Choroid plexus epithelial cell (primary cell): ENCODE data around the gene TTYH2.

ENCODE experiments used
- DNase-seq: peaks from one replicate; pipeline ENCODE4 v3.0.0-alpha.2; 2010; ENCODE audit warnings: low read depth
- H3K4me3 ChIP-seq: 2 replicates; pipeline ENCODE4 v1.5.1; 2011; ENCODE audit warnings: low read depth, mild to moderate bottlenecking, control low read depth, low read length, moderate library complexity
- CTCF ChIP-seq: conservative IDR thresholded peaks from 2 replicates; pipeline ENCODE4 v1.5.1; 2011; ENCODE audit warnings: low read depth, mild to moderate bottlenecking, control low read depth, inconsistent platforms, low read length, moderate library complexity

Gene TTYH2

GRCh38 chr17:74201250-74201649 is 12.1 kb upstream of the TTYH2 start:
- H3K4me3 ChIP-seq: no peak overlapping the region
- DNase-seq: peak; percentile 65
- TF ChIP-seq CTCF: no peak

- H3K4me3 ChIP-seq: no peak overlapping the region
- no peak for DNase-seq
- TF ChIP-seq CTCF: no peak
These were observed 11.4 kb upstream of the TTYH2 start for GRCh38 chr17:74201948-74202347.

- TF ChIP-seq CTCF: no peak
- no peak for DNase-seq
- H3K4me3 ChIP-seq: no peak overlapping the region
These were observed 10.4 kb upstream of the TTYH2 start for GRCh38 chr17:74202938-74203337.

- H3K4me3 ChIP-seq: peak within 1 kb of the TSS; percentile 98
- TF ChIP-seq CTCF: peak; percentile 95
- peak; percentile 99 for DNase-seq
These were observed 9.7 kb upstream of the TTYH2 start, which contains the start of gene RPL38 for GRCh38 chr17:74203439-74204240. TSS of gene RPL38 (plus strand) at chr17:74203678. CDS start at chr17:74203956, 278 bp downstream.

GRCh38 chr17:74204474-74204873 is 8.9 kb upstream of the TTYH2 start:
- no peak for DNase-seq
- no peak for TF ChIP-seq CTCF
- peak overlapping the region; percentile 98 for H3K4me3 ChIP-seq

- TF ChIP-seq CTCF: no peak
- H3K4me3 ChIP-seq: no peak overlapping the region
- DNase-seq: no peak
These were observed 8.1 kb upstream of the TTYH2 start for GRCh38 chr17:74205274-74205673.

- no peak for DNase-seq
- H3K4me3 ChIP-seq: no peak overlapping the region
- no peak for TF ChIP-seq CTCF
These were observed 7.0 kb upstream of the TTYH2 start for GRCh38 chr17:74206332-74206818.
